OCI-LY7 (cell line): ENCODE data around the gene GNAQ. TPM values are rescaled to one million over a fixed set of nuclear protein-coding genes. Genes with fewer than 3 reads are reported as not detected.
A peak's percentile ranks its signal among the peaks of the same experiment; 100 is the strongest.

Experiments used
- BruUV-seq: library from RNA; stranded (reverse); fragments of 400-500 nt; replicated peaks from 2 replicates; lab custom pipeline; 2021; lab: Mats Ljungman, UMichigan
- CTCF ChIA-PET: fragments of 300-600 bp; sonication (Branson Sonifier 250); formaldehyde crosslinking; loops from one replicate; lab custom pipeline; 2022; ENCODE audit warnings: antibody characterized with exemption; ENCODE audit not compliant: unreplicated experiment; lab: Charles Lee
- POLR2A ChIA-PET: fragments of 300-600 bp; sonication (Branson Sonifier 250); formaldehyde crosslinking; loops from one replicate; lab custom pipeline; 2022; ENCODE audit warnings: antibody characterized with exemption; lab: Charles Lee
- DNase-seq: peaks from one replicate; pipeline ENCODE4 v3.0.0-alpha.2; 2015; ENCODE audit warnings: low spot score
- H2AFZ ChIP-seq: fragments of 200-600 bp; sonication (generic), shearing (Covaris generic); 2 replicates; pipeline ENCODE4 v1.6.1; 2014; ENCODE audit warnings: mild to moderate bottlenecking, antibody characterized with exemption, low read length, moderate library complexity
- H3K27ac ChIP-seq: fragments of 200-600 bp; sonication (generic); 2 replicates; pipeline ENCODE4 v1.5.1; 2014; ENCODE audit warnings: mixed run types, low read depth, mild to moderate bottlenecking, moderate library complexity, low read length, inconsistent platforms; ENCODE audit not compliant: poor library complexity, severe bottlenecking
- H3K36me3 ChIP-seq: fragments of 200-600 bp; sonication (generic); 2 replicates; pipeline ENCODE4 v1.6.1; 2014; ENCODE audit warnings: mild to moderate bottlenecking, antibody characterized with exemption, low read length, moderate library complexity, mixed read lengths; ENCODE audit not compliant: insufficient read depth
- H3K4me1 ChIP-seq: fragments of 200-600 bp; sonication (generic); 2 replicates; pipeline ENCODE4 v1.5.1; 2014; ENCODE audit warnings: mild to moderate bottlenecking, low read length; ENCODE audit not compliant: insufficient read depth, poor library complexity, severe bottlenecking
- H3K4me2 ChIP-seq: fragments of 200-600 bp; sonication (generic); 2 replicates; pipeline ENCODE4 v1.6.1; 2014; ENCODE audit warnings: mild to moderate bottlenecking, low read length
- H3K4me3 ChIP-seq: fragments of 200-600 bp; sonication (generic); 2 replicates; pipeline ENCODE4 v1.5.1; 2014; ENCODE audit warnings: mild to moderate bottlenecking, low read depth, low read length; ENCODE audit not compliant: poor library complexity, severe bottlenecking
- H3K79me2 ChIP-seq: fragments of 200-600 bp; sonication (generic); 2 replicates; pipeline ENCODE4 v1.6.1; 2016; ENCODE audit warnings: low read depth, mild to moderate bottlenecking, low read length, moderate library complexity, mixed read lengths; ENCODE audit not compliant: insufficient read depth
- H3K9me2 ChIP-seq: fragments of 200-600 bp; sonication (generic); 2 replicates; pipeline ENCODE4 v1.6.1; 2016; ENCODE audit warnings: mild to moderate bottlenecking, low read length, mixed read lengths; ENCODE audit not compliant: insufficient read depth
- H3K9me3 ChIP-seq: fragments of 200-600 bp; sonication (generic); 2 replicates; pipeline ENCODE4 v1.6.1; 2014; ENCODE audit warnings: mild to moderate bottlenecking, mixed run types, low read length, mixed read lengths
- H4K20me1 ChIP-seq: fragments of 200-600 bp; sonication (generic); 2 replicates; pipeline ENCODE4 v1.6.1; 2014; ENCODE audit warnings: mild to moderate bottlenecking, antibody characterized with exemption, low read length, moderate library complexity, mixed read lengths; ENCODE audit not compliant: insufficient read depth
- CTCF ChIP-seq: fragments of 200-600 bp; sonication (generic); conservative IDR thresholded peaks from 2 replicates; pipeline ENCODE4 v1.5.1; 2014; ENCODE audit warnings: mild to moderate bottlenecking, antibody characterized with exemption, low read length, moderate library complexity, mixed read lengths
- EZH2phosphoT487 ChIP-seq: fragments of 200-600 bp; sonication (generic); IDR thresholded peaks from 2 replicates; pipeline ENCODE4 v1.6.1; 2018; ENCODE audit warnings: low read depth, borderline replicate concordance, mild to moderate bottlenecking, mixed run types, antibody characterized with exemption, low read length, moderate library complexity, mixed read lengths
- intact Hi-C: fragments of 100-400 bp; cut with micrococcal nuclease; formaldehyde crosslinking; loops from one replicate; pipeline ENCODE4 v1.10.0; 2022; ENCODE audit not compliant: unreplicated experiment
- total RNA-seq, 2 experiments: library from RNA; depleted of rRNA in 1 of 2; stranded (reverse); fragments of >200 nt in 1 of 2; shearing (Covaris generic) in 1 of 2; gene quantifications; 2 replicates each; pipeline ENCODE4 v1.2.3, GENCODE V29; 2014 to 2022

Gene GNAQ
- total RNA-seq, 2 experiments from 2014 or later = not detected

- CTCF ChIA-PET = no interaction called here
- intact Hi-C loops = no loop called here
- POLR2A ChIA-PET = no interaction called here
- peak; percentile 71 for TF ChIP-seq CTCF
- no peak for TF ChIP-seq EZH2phosphoT487
- H3K4me3 ChIP-seq = no peak overlapping the region
- H3K9me2 ChIP-seq = no peaks in the 10 kb centered on the region
- H4K20me1 ChIP-seq = no peaks in the 10 kb centered on the region
- no peaks in the 10 kb centered on the region for H3K79me2 ChIP-seq
- no peak overlapping the region for H3K27ac ChIP-seq
- DNase-seq = peak; percentile 14
- no peaks in the 10 kb centered on the region for H3K4me1 ChIP-seq
- no peak overlapping the region for H2AFZ ChIP-seq
- H3K9me3 ChIP-seq = no peaks in the 10 kb centered on the region
- BruUV-seq = no TSS peak
- H3K36me3 ChIP-seq = no peaks in the 10 kb centered on the region
- no peak overlapping the region for H3K4me2 ChIP-seq
These were observed 27.0 kb downstream of the GNAQ start for GRCh38 chr9:78004478-78005229.

DNA sequence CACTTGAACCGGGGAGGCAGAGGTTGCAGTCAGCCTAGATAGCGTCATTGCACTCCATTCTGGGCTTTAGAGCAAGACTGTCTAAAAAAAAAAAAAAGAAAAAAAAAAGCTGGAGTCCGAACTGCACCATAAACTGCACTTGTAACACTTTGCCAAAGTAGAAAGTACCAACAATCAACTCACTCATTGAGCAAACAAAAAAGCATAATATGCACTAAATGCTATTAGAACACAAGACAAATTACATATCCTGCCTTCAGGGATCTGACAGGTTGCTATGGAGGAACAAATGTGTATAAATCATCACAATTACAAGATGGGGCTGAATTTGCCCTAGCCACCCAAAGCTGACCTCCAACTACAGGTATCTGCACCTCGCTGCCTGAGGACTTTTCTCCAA, 27.9 kb downstream of the GNAQ start:
- TF ChIP-seq EZH2phosphoT487 (no peak), CTCF (no peak)
- no peak overlapping the region for H3K4me2 ChIP-seq
- H3K79me2 ChIP-seq = no peaks in the 10 kb centered on the region
- no peak for DNase-seq
- CTCF ChIA-PET = interaction anchor here (0.6 kb wide), 1 partner anchor 104 kb away, joined by 3 read pairs; no protein-coding TSS in a partner anchor
- H3K9me3 ChIP-seq = no peaks in the 10 kb centered on the region
- H3K4me1 ChIP-seq = no peaks in the 10 kb centered on the region
- BruUV-seq = no TSS peak
- no peak overlapping the region for H3K27ac ChIP-seq
- POLR2A ChIA-PET = interaction anchor here (0.7 kb wide), 1 partner anchor 42 kb away, joined by 3 read pairs; no protein-coding TSS in a partner anchor
- no peaks in the 10 kb centered on the region for H3K9me2 ChIP-seq
- H4K20me1 ChIP-seq = no peaks in the 10 kb centered on the region
- H2AFZ ChIP-seq = no peak overlapping the region
- no peak overlapping the region for H3K4me3 ChIP-seq
- intact Hi-C loops = no loop called here
- H3K36me3 ChIP-seq = no peaks in the 10 kb centered on the region
